ENCODE measurements around the gene AFDN. TPM values are rescaled to one million over a fixed set of nuclear protein-coding genes. Genes with fewer than 3 reads are reported as not detected.

The AFDN gene
- total RNA-seq, 2 experiments from 2014 or later: 11.9 to 14.0 TPM

- intact Hi-C loops (cut with DNase I, micrococcal nuclease): no loop called here
- Mint-ChIP-seq H3K9me3 (ENCODE audit: low read depth) (no peaks in the 10 kb centered on the region), H3K4me3 (no peak overlapping the region), H3K36me3 (ENCODE audit: low read depth) (no peaks in the 10 kb centered on the region), H3K27ac (no peak overlapping the region), H3K4me1 (peaks cover 3% of the 10 kb centered on the region), H3K27me3 (peaks cover 42% of the 10 kb centered on the region)
- ChIA-PET CTCF (no interaction called here), POLR2A (no interaction called here)
- DNase-seq (no peak), ATAC-seq (no peak)
Measured at GRCh38 chr6:167797476-167798265, 29.0 kb upstream of the AFDN start.

GRCh38 chr6:167798453-167798852, 28.3 kb upstream of the AFDN start:
- Mint-ChIP-seq H3K9me3 (ENCODE audit: low read depth) (no peaks in the 10 kb centered on the region), H3K4me3 (no peak overlapping the region), H3K4me1 (peaks cover 3% of the 10 kb centered on the region), H3K27ac (no peak overlapping the region), H3K27me3 (peaks cover 43% of the 10 kb centered on the region), H3K36me3 (ENCODE audit: low read depth) (no peaks in the 10 kb centered on the region)
- POLR2A ChIA-PET: no interaction called here
- CTCF ChIA-PET: no interaction called here
- no peak for DNase-seq
- no peak for ATAC-seq
- intact Hi-C loops (cut with DNase I, micrococcal nuclease): no loop called here

GRCh38 chr6:167799033-167799821, 27.5 kb upstream of the AFDN start:
- ChIA-PET POLR2A (no interaction called here), CTCF (no interaction called here)
- Mint-ChIP-seq H3K4me1 (peaks cover 3% of the 10 kb centered on the region), H3K27ac (no peak overlapping the region), H3K4me3 (no peak overlapping the region), H3K9me3 (ENCODE audit: low read depth) (no peaks in the 10 kb centered on the region), H3K36me3 (ENCODE audit: low read depth) (no peaks in the 10 kb centered on the region), H3K27me3 (peaks cover 41% of the 10 kb centered on the region)
- ATAC-seq (no peak), DNase-seq (no peak)
- intact Hi-C loops (cut with DNase I, micrococcal nuclease): no loop called here

- intact Hi-C loops (cut with DNase I, micrococcal nuclease): no loop called here
- ChIA-PET POLR2A (no interaction called here), CTCF (no interaction called here)
- Mint-ChIP-seq H3K36me3 (ENCODE audit: low read depth) (no peaks in the 10 kb centered on the region), H3K4me1 (peaks cover 3% of the 10 kb centered on the region), H3K27ac (no peak overlapping the region), H3K27me3 (peaks cover 36% of the 10 kb centered on the region), H3K9me3 (ENCODE audit: low read depth) (no peaks in the 10 kb centered on the region), H3K4me3 (no peak overlapping the region)
- ATAC-seq: no peak
- DNase-seq: no peak
Measured at GRCh38 chr6:167800549-167800948, 26.2 kb upstream of the AFDN start.

- Mint-ChIP-seq H3K36me3 (ENCODE audit: low read depth) (no peaks in the 10 kb centered on the region), H3K4me3 (no peak overlapping the region), H3K27ac (no peak overlapping the region), H3K27me3 (peaks cover 35% of the 10 kb centered on the region), H3K9me3 (ENCODE audit: low read depth) (no peaks in the 10 kb centered on the region), H3K4me1 (peaks cover 3% of the 10 kb centered on the region)
- ChIA-PET CTCF (no interaction called here), POLR2A (no interaction called here)
- intact Hi-C loops (cut with DNase I, micrococcal nuclease): no loop called here
- ATAC-seq (no peak), DNase-seq (no peak)
Measured at GRCh38 chr6:167801263-167801662, 25.4 kb upstream of the AFDN start.

GRCh38 chr6:167802339-167802738, 24.4 kb upstream of the AFDN start:
- Mint-ChIP-seq H3K4me1 (no peaks in the 10 kb centered on the region), H3K4me3 (no peak overlapping the region), H3K36me3 (ENCODE audit: low read depth) (no peaks in the 10 kb centered on the region), H3K27me3 (peaks cover 33% of the 10 kb centered on the region), H3K27ac (no peak overlapping the region), H3K9me3 (ENCODE audit: low read depth) (no peaks in the 10 kb centered on the region)
- no peak for DNase-seq
- POLR2A ChIA-PET: no interaction called here
- intact Hi-C loops (cut with DNase I, micrococcal nuclease): no loop called here
- CTCF ChIA-PET: no interaction called here
- ATAC-seq: no peak

GRCh38 chr6:167803816-167804215, 22.9 kb upstream of the AFDN start:
- Mint-ChIP-seq H3K36me3 (ENCODE audit: low read depth) (no peaks in the 10 kb centered on the region), H3K27me3 (peaks cover 25% of the 10 kb centered on the region), H3K27ac (no peak overlapping the region), H3K9me3 (ENCODE audit: low read depth) (no peaks in the 10 kb centered on the region), H3K4me1 (no peaks in the 10 kb centered on the region), H3K4me3 (no peak overlapping the region)
- DNase-seq (no peak), ATAC-seq (no peak)
- intact Hi-C loops (cut with DNase I, micrococcal nuclease): no loop called here
- CTCF ChIA-PET: no interaction called here
- POLR2A ChIA-PET: interaction anchor here (0.7 kb wide), 1 partner anchor 872 kb away, joined by 4 read pairs; no protein-coding TSS in a partner anchor

GRCh38 chr6:167804281-167805013, 22.3 kb upstream of the AFDN start:
- ChIA-PET POLR2A (interaction anchor here (0.7 kb wide), 1 partner anchor 872 kb away, joined by 4 read pairs; no protein-coding TSS in a partner anchor), CTCF (no interaction called here)
- Mint-ChIP-seq H3K9me3 (ENCODE audit: low read depth) (no peaks in the 10 kb centered on the region), H3K4me3 (no peak overlapping the region), H3K36me3 (ENCODE audit: low read depth) (no peaks in the 10 kb centered on the region), H3K4me1 (no peaks in the 10 kb centered on the region), H3K27ac (no peak overlapping the region), H3K27me3 (peaks cover 27% of the 10 kb centered on the region)
- ATAC-seq: no peak
- no peak for DNase-seq
- intact Hi-C loops (cut with DNase I, micrococcal nuclease): no loop called here

- Mint-ChIP-seq H3K9me3 (ENCODE audit: low read depth) (no peaks in the 10 kb centered on the region), H3K4me3 (no peak overlapping the region), H3K27ac (no peak overlapping the region), H3K4me1 (no peaks in the 10 kb centered on the region), H3K27me3 (peaks cover 20% of the 10 kb centered on the region), H3K36me3 (ENCODE audit: low read depth) (no peaks in the 10 kb centered on the region)
- ATAC-seq (no peak), DNase-seq (no peak)
- intact Hi-C loops (cut with DNase I, micrococcal nuclease): no loop called here
- CTCF ChIA-PET: interaction anchor here (0.8 kb wide), 1 partner anchor 9 kb away, joined by 3 read pairs; no protein-coding TSS in a partner anchor
- POLR2A ChIA-PET: no interaction called here
Measured at GRCh38 chr6:167805349-167806060, 21.2 kb upstream of the AFDN start.

- ChIA-PET CTCF (interaction anchor here (0.8 kb wide), 1 partner anchor 10 kb away, joined by 3 read pairs; no protein-coding TSS in a partner anchor), POLR2A (no interaction called here)
- Mint-ChIP-seq H3K27me3 (peaks cover 26% of the 10 kb centered on the region), H3K4me3 (no peak overlapping the region), H3K9me3 (ENCODE audit: low read depth) (no peaks in the 10 kb centered on the region), H3K4me1 (no peaks in the 10 kb centered on the region), H3K36me3 (ENCODE audit: low read depth) (no peaks in the 10 kb centered on the region), H3K27ac (no peak overlapping the region)
- intact Hi-C loops (cut with DNase I, micrococcal nuclease): no loop called here
- no peak for DNase-seq
- ATAC-seq: no peak
Measured at GRCh38 chr6:167806061-167806700, 20.5 kb upstream of the AFDN start.

- Mint-ChIP-seq H3K9me3 (ENCODE audit: low read depth) (no peaks in the 10 kb centered on the region), H3K27ac (no peak overlapping the region), H3K36me3 (ENCODE audit: low read depth) (no peaks in the 10 kb centered on the region), H3K27me3 (peaks cover 31% of the 10 kb centered on the region), H3K4me1 (no peaks in the 10 kb centered on the region), H3K4me3 (no peak overlapping the region)
- ATAC-seq: no peak
- CTCF ChIA-PET: no interaction called here
- intact Hi-C loops (cut with DNase I, micrococcal nuclease): no loop called here
- POLR2A ChIA-PET: no interaction called here
- no peak for DNase-seq
Measured at GRCh38 chr6:167807200-167807599, 19.5 kb upstream of the AFDN start.
